Left lobe of liver (tissue), 2 donors: ENCODE measurements around the gene BET1L. TPM values are rescaled to one million over a fixed set of nuclear protein-coding genes. Genes with fewer than 3 reads are reported as not detected.

Source experiments
- ATAC-seq: fragments of 200-7000 bp; cut with Tn5 transposase; one replicate; pipeline ENCODE4 v1.9.1; 2020; ENCODE audit warnings: mild to moderate bottlenecking, moderate library complexity
- DNase-seq: peaks from one replicate; pipeline ENCODE4 v3.0.0-alpha.2; 2020; ENCODE audit warnings: low spot score
- total RNA-seq: library from RNA; stranded (reverse); gene quantifications from one replicate; pipeline ENCODE4 v1.2.1, GENCODE V29; 2021
- donor health status: DM: no; HTN: no; CAD: no; lungs with moderate emphysema.
- donor health status: DM: no; HTN: yes; CAD: no.

BET1L gene
- total RNA-seq, 1 donor from 2014 or later, result 33.6 TPM

- ATAC-seq, result no peak
- DNase-seq, result peak; percentile 44
Measured at GRCh38 chr11:210803-211180, 3.6 kb upstream of the BET1L start.

- ATAC-seq, result no peak
- peak; percentile 35 for DNase-seq
Measured at GRCh38 chr11:210122-210802, 3.1 kb upstream of the BET1L start.

GRCh38 chr11:209275-210121 lies 2.3 kb upstream of the BET1L start:
- DNase-seq (no peak), ATAC-seq (no peak)

GRCh38 chr11:208917-209260 lies 1.7 kb upstream of the BET1L start:
- no peak for ATAC-seq

GRCh38 chr11:208181-208916 lies 1.1 kb upstream of the BET1L start:
- DNase-seq (peak; percentile 85), ATAC-seq (peak; percentile 77)

More at GRCh38 chr11:208917-209260, 1.7 kb upstream of the BET1L start:
- no peak for DNase-seq

GRCh38 chr11:207863-208180 lies 623 bp upstream of the BET1L start:
- DNase-seq (no peak), ATAC-seq (peak; percentile 10)

- ATAC-seq (peak; percentile 6), DNase-seq (no peak)
Measured at GRCh38 chr11:206526-207207, 532 bp downstream of the BET1L start.

- DNase-seq, result peak; percentile 44
- no peak for ATAC-seq
Measured at GRCh38 chr11:206002-206384, 1.2 kb downstream of the BET1L start.

- ATAC-seq (no peak), DNase-seq (peak; percentile 41)
Measured at GRCh38 chr11:205221-206001, 1.8 kb downstream of the BET1L start.

GRCh38 chr11:204587-205109 lies 2.6 kb downstream of the BET1L start:
- ATAC-seq, result no peak
- peak; percentile 42 for DNase-seq

- no peak for ATAC-seq
- peak; percentile 40 for DNase-seq
Measured at GRCh38 chr11:203945-204586, 3.1 kb downstream of the BET1L start.

GRCh38 chr11:203056-203944 lies 3.9 kb downstream of the BET1L start:
- peak; percentile 41 for DNase-seq

GRCh38 chr11:202490-202889 lies 4.7 kb downstream of the BET1L start:
- DNase-seq (peak; percentile 35), ATAC-seq (no peak)

More at GRCh38 chr11:203056-203944, 3.9 kb downstream of the BET1L start:
- ATAC-seq, result no peak

GRCh38 chr11:201966-202365 lies 5.2 kb downstream of the BET1L start:
- no peak for ATAC-seq
- no peak for DNase-seq

GRCh38 chr11:200224-201003 lies 6.8 kb downstream of the BET1L start:
- DNase-seq (peak; percentile 42), ATAC-seq (no peak)

- DNase-seq (peak; percentile 44), ATAC-seq (peak; percentile 32)
Measured at GRCh38 chr11:199782-200181, 7.4 kb downstream of the BET1L start.

GRCh38 chr11:199004-199581 lies 8.1 kb downstream of the BET1L start:
- ATAC-seq (no peak), DNase-seq (peak; percentile 45)
